Parathyroid adenoma (tissue), 2 donors: ENCODE measurements around the gene AMACR.

Experiments
- H2AFZ ChIP-seq: fragments of 300-600 bp; sonication (generic); one replicate; pipeline ENCODE4 v1.7.0; 2017; ENCODE audit warnings: antibody characterized with exemption, mild to moderate bottlenecking
- H3K27ac ChIP-seq: fragments of 300-600 bp; sonication (generic); one replicate; pipeline ENCODE4 v1.7.0; 2017
- H3K27me3 ChIP-seq: fragments of 300-600 bp; sonication (generic); one replicate; pipeline ENCODE4 v1.7.0; 2017; ENCODE audit warnings: low read length; ENCODE audit not compliant: control insufficient read depth, insufficient read depth
- H3K36me3 ChIP-seq: fragments of 300-600 bp; sonication (generic); one replicate; pipeline ENCODE4 v1.7.0; 2017; ENCODE audit warnings: low read length; ENCODE audit not compliant: control insufficient read depth, insufficient read depth
- H3K4me1 ChIP-seq: fragments of 300-600 bp; sonication (generic); one replicate; pipeline ENCODE4 v1.7.0; 2017; ENCODE audit warnings: control low read depth
- H3K4me2 ChIP-seq: fragments of 300-600 bp; sonication (generic); one replicate; pipeline ENCODE4 v1.7.0; 2017; ENCODE audit warnings: low read length
- H3K4me3 ChIP-seq: fragments of 300-600 bp; sonication (generic); one replicate; pipeline ENCODE4 v1.7.0; 2017; ENCODE audit warnings: low read depth, low read length
- H3K79me2 ChIP-seq: fragments of 300-600 bp; sonication (generic); one replicate; pipeline ENCODE4 v1.7.0; 2017; ENCODE audit warnings: control low read depth
- H3K9ac ChIP-seq: fragments of 300-600 bp; sonication (generic); one replicate; pipeline ENCODE4 v1.7.0; 2017; ENCODE audit warnings: mild to moderate bottlenecking
- H3K9me3 ChIP-seq: fragments of 300-600 bp; sonication (generic); one replicate; pipeline ENCODE4 v1.7.0; 2017; ENCODE audit warnings: low read length; ENCODE audit not compliant: control insufficient read depth
- TF ChIP-seq, protein P1 (sequence below): fragments of 300-600 bp; sonication (generic); IDR thresholded peaks from one replicate; pipeline ENCODE4 v1.7.0; 2017; ENCODE audit warnings: antibody characterized with exemption, mild to moderate bottlenecking
- donor health status: primary hyperparathyroidism.

The AMACR gene

DNA sequence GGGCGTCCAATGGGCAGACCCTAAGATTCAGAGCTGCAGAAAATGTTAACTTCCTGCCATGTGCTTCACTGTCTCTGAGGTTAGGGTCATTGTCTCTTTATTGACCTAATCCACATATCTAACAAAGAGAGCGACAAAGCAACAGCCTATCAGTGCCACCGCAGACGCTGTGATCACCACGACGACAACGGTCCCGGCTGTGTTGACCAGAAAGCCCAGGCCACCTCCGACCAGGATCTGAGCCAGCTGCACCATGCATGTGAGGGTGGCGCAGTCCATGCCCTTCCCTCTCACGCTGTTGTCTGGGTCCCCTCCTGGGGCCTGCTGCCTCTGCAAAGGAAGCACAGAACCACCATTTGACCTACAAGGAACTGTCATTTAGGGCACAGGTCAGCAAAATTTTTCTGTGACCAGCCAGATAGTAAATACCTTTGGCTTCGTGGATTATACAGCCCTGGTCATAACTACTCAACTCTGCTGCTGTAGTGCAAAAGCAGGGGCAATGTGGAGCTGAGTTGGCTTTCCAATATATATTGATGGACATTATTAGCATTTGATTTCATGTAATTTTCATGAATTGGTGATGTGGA lies 63.2 kb downstream of the AMACR start:
- no peak overlapping the region for H3K27ac ChIP-seq
- H3K27me3 ChIP-seq: peaks cover 3% of the 10 kb centered on the region
- no peaks in the 10 kb centered on the region for H3K36me3 ChIP-seq
- H3K9me3 ChIP-seq: no peaks in the 10 kb centered on the region
- no peak overlapping the region for H3K4me2 ChIP-seq
- no peak overlapping the region for H3K9ac ChIP-seq
- H3K4me1 ChIP-seq: no peaks in the 10 kb centered on the region
- H3K4me3 ChIP-seq: no peak overlapping the region
- no peak overlapping the region for H2AFZ ChIP-seq
- no peaks in the 10 kb centered on the region for H3K79me2 ChIP-seq
- TF ChIP-seq, protein P1, sequence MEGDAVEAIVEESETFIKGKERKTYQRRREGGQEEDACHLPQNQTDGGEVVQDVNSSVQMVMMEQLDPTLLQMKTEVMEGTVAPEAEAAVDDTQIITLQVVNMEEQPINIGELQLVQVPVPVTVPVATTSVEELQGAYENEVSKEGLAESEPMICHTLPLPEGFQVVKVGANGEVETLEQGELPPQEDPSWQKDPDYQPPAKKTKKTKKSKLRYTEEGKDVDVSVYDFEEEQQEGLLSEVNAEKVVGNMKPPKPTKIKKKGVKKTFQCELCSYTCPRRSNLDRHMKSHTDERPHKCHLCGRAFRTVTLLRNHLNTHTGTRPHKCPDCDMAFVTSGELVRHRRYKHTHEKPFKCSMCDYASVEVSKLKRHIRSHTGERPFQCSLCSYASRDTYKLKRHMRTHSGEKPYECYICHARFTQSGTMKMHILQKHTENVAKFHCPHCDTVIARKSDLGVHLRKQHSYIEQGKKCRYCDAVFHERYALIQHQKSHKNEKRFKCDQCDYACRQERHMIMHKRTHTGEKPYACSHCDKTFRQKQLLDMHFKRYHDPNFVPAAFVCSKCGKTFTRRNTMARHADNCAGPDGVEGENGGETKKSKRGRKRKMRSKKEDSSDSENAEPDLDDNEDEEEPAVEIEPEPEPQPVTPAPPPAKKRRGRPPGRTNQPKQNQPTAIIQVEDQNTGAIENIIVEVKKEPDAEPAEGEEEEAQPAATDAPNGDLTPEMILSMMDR: no peak

DNA sequence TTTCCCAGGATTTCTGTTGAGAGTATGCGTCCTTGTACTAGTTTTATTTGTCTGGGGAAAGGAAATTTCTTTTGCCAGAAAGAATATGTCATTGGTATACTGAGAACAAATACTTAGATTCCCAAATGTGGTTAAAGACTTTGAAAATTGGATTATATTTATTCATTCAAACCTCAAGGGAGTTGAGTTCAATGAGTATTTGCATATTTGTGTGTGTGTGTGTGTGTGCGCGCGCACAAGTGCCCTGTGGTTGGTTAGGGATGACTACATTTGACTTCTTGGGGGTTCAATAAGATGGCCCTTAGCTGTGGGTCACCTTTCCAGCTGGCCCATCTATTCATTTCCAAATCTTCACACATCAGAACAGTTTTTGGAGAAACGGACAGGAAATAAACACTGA lies 66.8 kb downstream of the AMACR start:
- no peaks in the 10 kb centered on the region for H3K9me3 ChIP-seq
- H3K4me3 ChIP-seq: no peak overlapping the region
- no peaks in the 10 kb centered on the region for H3K79me2 ChIP-seq
- no peak overlapping the region for H3K9ac ChIP-seq
- no peak overlapping the region for H3K4me2 ChIP-seq
- no peak overlapping the region for H2AFZ ChIP-seq
- no peaks in the 10 kb centered on the region for H3K4me1 ChIP-seq
- H3K27me3 ChIP-seq: peaks cover 3% of the 10 kb centered on the region
- no peaks in the 10 kb centered on the region for H3K36me3 ChIP-seq
- TF ChIP-seq, protein P1: no peak
- no peak overlapping the region for H3K27ac ChIP-seq

DNA sequence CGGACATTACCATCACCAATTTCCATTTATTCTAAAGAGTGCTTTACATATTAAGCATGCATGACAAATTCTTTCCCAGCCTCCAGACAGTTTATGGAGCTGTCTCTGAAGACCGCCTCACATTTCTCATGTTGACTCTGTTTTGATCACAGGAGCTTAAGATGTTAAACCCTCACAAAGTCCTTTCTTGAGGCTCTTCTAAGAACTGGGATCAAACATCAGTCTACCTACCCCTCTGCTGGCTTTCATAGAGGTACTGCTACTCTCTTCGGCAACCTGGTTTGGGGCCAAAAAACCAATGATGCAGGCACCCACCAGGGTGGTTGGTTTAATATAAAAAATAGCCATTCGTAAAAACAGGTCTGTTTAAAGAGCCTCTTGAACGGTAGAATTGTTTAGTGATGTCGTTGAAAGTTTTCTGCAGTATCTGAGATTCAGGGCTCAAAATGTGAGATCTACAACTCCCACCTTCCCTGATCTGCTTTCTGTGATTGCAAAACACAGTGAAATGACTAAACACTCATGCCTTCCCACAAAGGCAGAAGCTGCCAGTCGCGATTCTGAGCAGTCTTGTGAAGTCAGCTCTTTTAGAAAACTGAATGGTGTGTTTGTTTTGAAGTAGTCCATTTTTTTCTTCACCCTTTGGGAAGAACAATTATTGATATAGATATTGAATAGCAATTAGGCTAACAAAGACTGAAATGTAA lies 68.1 kb downstream of the AMACR start:
- Histone ChIP-seq H3K4me1 (no peaks in the 10 kb centered on the region), H3K9me3 (no peaks in the 10 kb centered on the region), H3K9ac (no peak overlapping the region), H2AFZ (no peak overlapping the region), H3K4me3 (no peak overlapping the region), H3K27ac (no peak overlapping the region), H3K79me2 (no peaks in the 10 kb centered on the region), H3K36me3 (no peaks in the 10 kb centered on the region), H3K4me2 (no peak overlapping the region), H3K27me3 (peaks cover 3% of the 10 kb centered on the region)
- TF ChIP-seq, protein P1: no peak

DNA sequence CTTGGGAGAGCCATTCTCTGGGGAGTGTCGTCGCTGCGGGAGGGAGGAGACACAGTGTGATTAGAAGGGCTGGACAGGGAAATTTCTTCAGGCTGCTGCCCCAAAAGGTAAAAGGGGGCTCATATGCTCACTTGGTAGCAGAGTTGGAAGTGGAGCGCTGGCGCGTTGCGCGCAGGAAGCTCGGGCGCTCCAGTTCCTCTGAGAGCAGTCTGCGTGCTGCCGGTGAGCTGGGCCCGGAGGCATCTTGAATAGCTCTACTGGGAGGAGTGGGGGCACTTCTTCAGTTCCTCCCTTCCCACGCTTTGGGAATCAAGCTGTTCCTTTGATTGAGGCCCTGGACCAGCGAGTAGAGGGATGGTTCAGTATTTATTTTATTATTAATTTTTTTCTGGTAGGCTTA lies 69.0 kb downstream of the AMACR start:
- no peaks in the 10 kb centered on the region for H3K4me1 ChIP-seq
- H3K79me2 ChIP-seq: no peaks in the 10 kb centered on the region
- no peaks in the 10 kb centered on the region for H3K9me3 ChIP-seq
- no peak overlapping the region for H3K4me3 ChIP-seq
- H2AFZ ChIP-seq: no peak overlapping the region
- H3K27ac ChIP-seq: no peak overlapping the region
- H3K4me2 ChIP-seq: no peak overlapping the region
- peaks cover 3% of the 10 kb centered on the region for H3K27me3 ChIP-seq
- H3K36me3 ChIP-seq: no peaks in the 10 kb centered on the region
- TF ChIP-seq, protein P1: no peak
- H3K9ac ChIP-seq: no peak overlapping the region

DNA sequence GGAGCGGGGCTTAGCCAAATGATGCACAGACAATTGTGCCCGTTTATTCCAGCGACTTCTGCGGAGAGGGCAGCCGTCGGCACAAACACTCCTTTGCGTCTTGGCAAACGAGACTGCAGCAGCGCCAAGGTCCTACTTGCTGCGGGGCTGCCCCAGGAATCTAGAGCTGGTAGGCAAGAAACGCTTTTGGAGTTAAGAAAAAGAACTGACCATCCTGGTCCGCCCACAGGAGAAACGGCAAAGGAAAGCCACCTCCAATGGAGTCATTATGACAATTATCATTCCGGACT lies 69.4 kb downstream of the AMACR start:
- H3K4me3 ChIP-seq: no peak overlapping the region
- H3K4me1 ChIP-seq: no peaks in the 10 kb centered on the region
- no peaks in the 10 kb centered on the region for H3K36me3 ChIP-seq
- H3K79me2 ChIP-seq: no peaks in the 10 kb centered on the region
- no peak overlapping the region for H2AFZ ChIP-seq
- no peak overlapping the region for H3K9ac ChIP-seq
- H3K27ac ChIP-seq: no peak overlapping the region
- TF ChIP-seq, protein P1: no peak
- no peaks in the 10 kb centered on the region for H3K9me3 ChIP-seq
- no peak overlapping the region for H3K4me2 ChIP-seq
- peaks cover 3% of the 10 kb centered on the region for H3K27me3 ChIP-seq
